ENCODE measurements around the gene PLD2. TPM values are rescaled to one million over a fixed set of nuclear protein-coding genes. Genes with fewer than 3 reads are reported as not detected.

Gene PLD2
- total RNA-seq, 1 donor from 2014 or later, result 81.0 TPM

DNA sequence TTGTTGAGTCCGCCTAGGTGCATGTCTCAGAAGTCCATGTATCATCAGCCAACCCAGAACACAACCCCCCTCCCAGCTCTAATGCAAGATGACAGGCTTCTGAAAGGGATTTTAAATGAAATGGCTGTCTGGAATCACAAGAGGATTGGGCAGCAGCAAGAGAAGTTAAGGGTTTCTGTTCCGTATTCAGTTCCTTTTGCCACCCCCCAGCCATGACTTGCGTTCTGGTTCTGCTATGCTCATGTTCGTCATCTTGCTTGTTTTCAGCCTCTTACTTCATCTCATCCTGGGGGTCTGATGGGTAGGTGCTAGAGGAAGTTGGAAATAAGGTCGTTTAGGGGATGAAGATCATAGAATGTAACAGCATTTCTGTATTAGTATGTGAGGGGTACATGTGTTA is 38.2 kb downstream of the PLD2 start:
- H3K9me3 Mint-ChIP-seq (ENCODE audit: low read depth), result no peaks in the 10 kb centered on the region
- H3K27me3 Mint-ChIP-seq, result no peaks in the 10 kb centered on the region
- H3K4me3 Mint-ChIP-seq (ENCODE audit: low read depth), result no peak overlapping the region
- no peak overlapping the region for H3K27ac Mint-ChIP-seq
- no peaks in the 10 kb centered on the region for H3K36me3 Mint-ChIP-seq (ENCODE audit: insufficient read depth)
- H3K4me1 Mint-ChIP-seq (ENCODE audit: low read depth), result peaks cover 20% of the 10 kb centered on the region
- no peak for DNase-seq (ENCODE audit: low spot score, unreplicated experiment)
- TF ChIP-seq, protein P1, sequence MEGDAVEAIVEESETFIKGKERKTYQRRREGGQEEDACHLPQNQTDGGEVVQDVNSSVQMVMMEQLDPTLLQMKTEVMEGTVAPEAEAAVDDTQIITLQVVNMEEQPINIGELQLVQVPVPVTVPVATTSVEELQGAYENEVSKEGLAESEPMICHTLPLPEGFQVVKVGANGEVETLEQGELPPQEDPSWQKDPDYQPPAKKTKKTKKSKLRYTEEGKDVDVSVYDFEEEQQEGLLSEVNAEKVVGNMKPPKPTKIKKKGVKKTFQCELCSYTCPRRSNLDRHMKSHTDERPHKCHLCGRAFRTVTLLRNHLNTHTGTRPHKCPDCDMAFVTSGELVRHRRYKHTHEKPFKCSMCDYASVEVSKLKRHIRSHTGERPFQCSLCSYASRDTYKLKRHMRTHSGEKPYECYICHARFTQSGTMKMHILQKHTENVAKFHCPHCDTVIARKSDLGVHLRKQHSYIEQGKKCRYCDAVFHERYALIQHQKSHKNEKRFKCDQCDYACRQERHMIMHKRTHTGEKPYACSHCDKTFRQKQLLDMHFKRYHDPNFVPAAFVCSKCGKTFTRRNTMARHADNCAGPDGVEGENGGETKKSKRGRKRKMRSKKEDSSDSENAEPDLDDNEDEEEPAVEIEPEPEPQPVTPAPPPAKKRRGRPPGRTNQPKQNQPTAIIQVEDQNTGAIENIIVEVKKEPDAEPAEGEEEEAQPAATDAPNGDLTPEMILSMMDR (IDR thresholded peaks at IDR 0.05; ENCODE audit: unreplicated experiment), result no peak

DNA sequence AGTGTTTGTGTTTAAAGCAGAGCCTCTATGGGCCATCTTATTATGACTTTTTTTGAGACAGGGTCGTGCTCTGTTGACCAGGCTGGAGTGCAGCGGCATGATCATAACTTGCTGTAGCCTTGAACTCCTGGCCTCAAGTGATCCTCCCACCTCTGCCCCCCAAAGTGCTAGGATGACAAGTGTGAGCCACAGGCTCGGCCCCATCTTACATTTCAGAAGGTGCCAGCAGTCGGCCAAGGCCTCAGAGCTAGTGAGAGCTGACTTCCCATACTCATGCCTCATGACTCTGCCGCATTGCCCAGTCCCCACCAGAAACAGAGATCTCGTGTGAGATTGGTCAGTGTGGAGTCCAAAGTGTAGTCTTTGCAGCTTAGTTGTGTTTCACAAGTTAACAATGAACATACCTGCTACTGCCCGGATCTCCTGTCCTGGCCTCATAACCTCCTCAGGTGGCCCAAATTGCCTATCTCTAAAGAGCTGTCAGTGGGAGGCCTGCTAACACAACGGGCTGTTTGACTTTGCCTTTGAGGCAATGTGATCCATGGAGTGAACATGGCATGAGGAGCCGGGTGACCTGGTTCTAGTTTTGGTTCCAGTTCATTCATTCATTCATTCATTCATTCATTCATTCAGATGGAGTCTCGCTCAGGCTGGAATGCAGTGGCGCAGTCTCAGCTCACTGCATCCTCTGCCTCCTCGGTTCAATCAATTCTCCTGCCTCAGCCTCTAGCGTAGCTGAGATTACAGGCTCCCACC is 39.9 kb downstream of the PLD2 start:
- H3K36me3 Mint-ChIP-seq (ENCODE audit: insufficient read depth), result no peaks in the 10 kb centered on the region
- H3K27me3 Mint-ChIP-seq, result no peaks in the 10 kb centered on the region
- H3K4me1 Mint-ChIP-seq (ENCODE audit: low read depth), result peaks cover 21% of the 10 kb centered on the region
- H3K9me3 Mint-ChIP-seq (ENCODE audit: low read depth), result no peaks in the 10 kb centered on the region
- TF ChIP-seq, protein P1 (IDR thresholded peaks at IDR 0.05; ENCODE audit: unreplicated experiment), result no peak
- H3K27ac Mint-ChIP-seq, result no peak overlapping the region
- no peak for DNase-seq (ENCODE audit: low spot score, unreplicated experiment)
- no peak overlapping the region for H3K4me3 Mint-ChIP-seq (ENCODE audit: low read depth)

DNA sequence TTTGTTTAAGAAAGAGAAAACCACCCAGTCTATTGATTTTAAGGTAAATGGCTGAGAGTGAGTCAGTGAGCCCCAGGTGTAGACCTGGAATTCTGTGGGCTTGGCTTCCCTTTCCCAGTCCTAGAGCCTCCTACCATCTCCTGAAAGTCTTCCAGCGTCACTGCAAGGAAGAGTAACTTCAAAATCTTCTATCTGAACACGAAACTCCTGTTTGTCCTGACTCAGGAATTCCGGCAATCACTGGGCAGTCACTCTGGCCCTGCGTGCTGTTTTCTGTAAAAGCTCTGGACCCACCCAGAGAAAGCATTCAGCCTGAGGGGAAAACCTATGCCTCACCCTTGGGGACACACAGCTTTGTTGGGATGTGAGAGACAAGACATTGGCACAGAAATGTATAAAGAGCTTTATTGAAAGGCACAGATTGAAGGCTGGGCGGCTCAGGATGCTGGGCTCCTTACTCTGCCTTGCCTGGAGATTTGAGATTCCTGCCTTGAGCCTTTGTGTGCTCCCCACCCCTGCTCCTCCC is 42.1 kb downstream of the PLD2 start:
- no peak overlapping the region for H3K4me3 Mint-ChIP-seq (ENCODE audit: low read depth)
- peak overlapping the region; percentile 91 for H3K27ac Mint-ChIP-seq
- H3K27me3 Mint-ChIP-seq, result no peaks in the 10 kb centered on the region
- H3K9me3 Mint-ChIP-seq (ENCODE audit: low read depth), result no peaks in the 10 kb centered on the region
- TF ChIP-seq, protein P1 (IDR thresholded peaks at IDR 0.05; ENCODE audit: unreplicated experiment), result no peak
- no peaks in the 10 kb centered on the region for H3K36me3 Mint-ChIP-seq (ENCODE audit: insufficient read depth)
- H3K4me1 Mint-ChIP-seq (ENCODE audit: low read depth), result peaks cover 21% of the 10 kb centered on the region
- DNase-seq (ENCODE audit: low spot score, unreplicated experiment), result no peak

DNA sequence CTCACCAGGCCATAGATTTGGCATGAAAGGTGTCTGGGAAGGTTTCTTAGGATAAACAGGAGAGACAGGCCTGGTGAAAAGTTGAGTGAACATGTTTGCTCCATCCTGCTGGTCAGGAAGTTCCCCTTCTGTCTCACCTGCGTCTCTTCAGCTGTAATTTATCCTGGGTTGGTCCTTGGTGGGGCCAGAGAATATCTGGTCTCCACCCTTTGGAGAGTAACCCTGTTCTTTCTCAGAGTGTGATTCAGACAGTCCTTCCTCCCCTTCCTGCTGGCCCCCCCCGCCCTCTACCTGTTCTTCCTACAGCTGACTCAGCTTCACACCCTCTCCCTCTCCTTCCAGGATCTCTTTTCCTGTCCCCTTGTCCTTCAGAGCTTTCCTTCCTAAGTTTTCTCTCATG is 43.3 kb downstream of the PLD2 start:
- Mint-ChIP-seq H3K9me3 (ENCODE audit: low read depth) (no peaks in the 10 kb centered on the region), H3K4me1 (ENCODE audit: low read depth) (peaks cover 21% of the 10 kb centered on the region), H3K36me3 (ENCODE audit: insufficient read depth) (peaks cover 3% of the 10 kb centered on the region), H3K27me3 (no peaks in the 10 kb centered on the region), H3K4me3 (ENCODE audit: low read depth) (no peak overlapping the region), H3K27ac (no peak overlapping the region)
- TF ChIP-seq, protein P1 (IDR thresholded peaks at IDR 0.05; ENCODE audit: unreplicated experiment), result no peak
- DNase-seq (ENCODE audit: low spot score, unreplicated experiment), result no peak

DNA sequence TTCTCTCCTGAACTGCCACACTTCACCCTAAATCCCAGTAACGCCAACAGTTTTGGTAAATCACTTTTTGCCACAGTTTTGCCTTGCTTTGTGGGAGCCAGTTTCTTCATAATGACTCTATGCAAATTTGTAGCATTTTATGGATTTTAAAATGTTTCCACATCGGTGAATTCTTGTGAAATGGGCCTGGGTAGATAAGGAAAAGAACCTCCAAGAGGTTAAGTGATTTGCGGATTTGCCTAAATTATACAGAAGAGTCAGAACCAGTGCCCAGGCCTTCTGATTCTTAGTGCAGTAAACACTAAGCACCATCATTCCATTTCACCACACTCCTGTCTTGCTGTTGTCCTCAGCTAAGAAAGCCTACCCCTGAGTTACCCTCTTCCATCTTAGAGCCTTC is 44.1 kb downstream of the PLD2 start:
- Mint-ChIP-seq H3K9me3 (ENCODE audit: low read depth) (no peaks in the 10 kb centered on the region), H3K4me3 (ENCODE audit: low read depth) (no peak overlapping the region), H3K27ac (peak overlapping the region; percentile 23), H3K27me3 (no peaks in the 10 kb centered on the region), H3K4me1 (ENCODE audit: low read depth) (peaks cover 21% of the 10 kb centered on the region), H3K36me3 (ENCODE audit: insufficient read depth) (peaks cover 3% of the 10 kb centered on the region)
- DNase-seq (ENCODE audit: low spot score, unreplicated experiment), result no peak
- TF ChIP-seq, protein P1 (IDR thresholded peaks at IDR 0.05; ENCODE audit: unreplicated experiment), result no peak

All from progenitor cell of endocrine pancreas (in vitro differentiated cells).